DOHH2 (cell line): Measurements from ENCODE around the gene MRPL45.

ENCODE experiments used
- H3F3A ChIP-seq: fragments of 200-600 bp; sonication (generic), shearing (Covaris generic); 2 replicates; pipeline ENCODE4 v1.6.0; 2016; ENCODE audit warnings: antibody characterized with exemption, mild to moderate bottlenecking; ENCODE audit not compliant: control insufficient read depth, insufficient read depth
- H3K27ac ChIP-seq: fragments of 200-600 bp; sonication (generic); 2 replicates; pipeline ENCODE4 v1.5.1; 2014; ENCODE audit warnings: low read depth, mild to moderate bottlenecking, low read length, moderate library complexity
- H3K27me3 ChIP-seq: fragments of 200-600 bp; sonication (generic); 2 replicates; pipeline ENCODE4 v1.6.1; 2014; ENCODE audit warnings: mild to moderate bottlenecking, low read length, mixed read lengths; ENCODE audit not compliant: control insufficient read depth
- H3K36me3 ChIP-seq: fragments of 200-600 bp; sonication (generic); 2 replicates; pipeline ENCODE4 v1.6.1; 2014; ENCODE audit warnings: mild to moderate bottlenecking, low read length, moderate library complexity, mixed read lengths; ENCODE audit not compliant: control insufficient read depth
- H3K4me1 ChIP-seq: fragments of 200-600 bp; sonication (generic); 2 replicates; pipeline ENCODE4 v1.6.1; 2014; ENCODE audit warnings: mild to moderate bottlenecking, low read length, mixed read lengths; ENCODE audit not compliant: control insufficient read depth
- H3K4me2 ChIP-seq: fragments of 200-600 bp; sonication (generic); 2 replicates; pipeline ENCODE4 v1.6.0; 2014; ENCODE audit warnings: mild to moderate bottlenecking, low read length, moderate library complexity
- H3K4me3 ChIP-seq: fragments of 200-600 bp; sonication (generic); 2 replicates; pipeline ENCODE4 v1.5.1; 2014; ENCODE audit warnings: mild to moderate bottlenecking, low read length, mixed read lengths
- H3K79me2 ChIP-seq: fragments of 200-600 bp; sonication (generic); 2 replicates; pipeline ENCODE4 v1.6.1; 2014; ENCODE audit warnings: mild to moderate bottlenecking, low read length, mixed read lengths; ENCODE audit not compliant: control insufficient read depth
- H3K9me2 ChIP-seq: fragments of 200-600 bp; sonication (generic); replicated peaks from 2 replicates; pipeline ENCODE4 v1.6.1; 2014; ENCODE audit warnings: mild to moderate bottlenecking, low read length, mixed read lengths; ENCODE audit not compliant: control insufficient read depth
- H3K9me3 ChIP-seq: fragments of 200-600 bp; sonication (generic); 2 replicates; pipeline ENCODE4 v1.6.1; 2014; ENCODE audit warnings: antibody characterized with exemption, low read length, mixed read lengths; ENCODE audit not compliant: control insufficient read depth, insufficient read depth
- H4K20me1 ChIP-seq: fragments of 200-600 bp; sonication (generic); 2 replicates; pipeline ENCODE4 v1.6.0; 2014; ENCODE audit warnings: low read depth, mild to moderate bottlenecking, antibody characterized with exemption, low read length, moderate library complexity; ENCODE audit not compliant: control insufficient read depth, insufficient read depth
- CTCF ChIP-seq: fragments of 200-600 bp; sonication (generic); IDR thresholded peaks from one replicate; pipeline ENCODE4 v1.5.1; 2014; ENCODE audit warnings: antibody characterized with exemption, mild to moderate bottlenecking, low read depth, low read length; ENCODE audit not compliant: poor library complexity, severe bottlenecking
- EZH2phosphoT487 ChIP-seq: fragments of 200-600 bp; sonication (generic); IDR thresholded peaks from 2 replicates; pipeline ENCODE4 v1.6.1; 2017; ENCODE audit warnings: borderline replicate concordance, mild to moderate bottlenecking, antibody characterized with exemption, low read length, moderate library complexity, mixed read lengths

MRPL45 gene

GRCh38 chr17:38315497-38315896, 18.5 kb downstream of the MRPL45 start:
- H3K9me2 ChIP-seq, result no peaks in the 10 kb centered on the region
- H3K27me3 ChIP-seq, result no peaks in the 10 kb centered on the region
- H3K27ac ChIP-seq, result no peak overlapping the region
- TF ChIP-seq EZH2phosphoT487 (no peak), CTCF (no peak)
- H3K79me2 ChIP-seq, result no peaks in the 10 kb centered on the region
- no peak overlapping the region for H3K4me2 ChIP-seq
- no peaks in the 10 kb centered on the region for H3K9me3 ChIP-seq
- H3F3A ChIP-seq, result no peaks in the 10 kb centered on the region
- H3K4me3 ChIP-seq, result no peak overlapping the region
- peaks cover 16% of the 10 kb centered on the region for H3K36me3 ChIP-seq
- no peaks in the 10 kb centered on the region for H4K20me1 ChIP-seq
- no peaks in the 10 kb centered on the region for H3K4me1 ChIP-seq

- H3F3A ChIP-seq, result no peaks in the 10 kb centered on the region
- H3K9me3 ChIP-seq, result no peaks in the 10 kb centered on the region
- no peaks in the 10 kb centered on the region for H3K4me1 ChIP-seq
- H3K27me3 ChIP-seq, result no peaks in the 10 kb centered on the region
- no peak overlapping the region for H3K4me3 ChIP-seq
- no peaks in the 10 kb centered on the region for H4K20me1 ChIP-seq
- H3K79me2 ChIP-seq, result no peaks in the 10 kb centered on the region
- H3K27ac ChIP-seq, result no peak overlapping the region
- no peak for TF ChIP-seq CTCF
- TF ChIP-seq EZH2phosphoT487, result no peak
- H3K36me3 ChIP-seq, result peaks cover 20% of the 10 kb centered on the region
- no peak overlapping the region for H3K4me2 ChIP-seq
- no peaks in the 10 kb centered on the region for H3K9me2 ChIP-seq
Observed at GRCh38 chr17:38317081-38317480, 20.1 kb downstream of the MRPL45 start.

- Histone ChIP-seq H3K4me2 (no peak overlapping the region), H3F3A (peaks cover under 1% of the 10 kb centered on the region; the same call in 1 of the 2 replicates), H3K27me3 (no peaks in the 10 kb centered on the region), H3K9me3 (no peaks in the 10 kb centered on the region), H4K20me1 (no peaks in the 10 kb centered on the region), H3K9me2 (no peaks in the 10 kb centered on the region), H3K79me2 (no peaks in the 10 kb centered on the region), H3K27ac (no peak overlapping the region), H3K4me1 (peaks cover 9% of the 10 kb centered on the region), H3K4me3 (no peak overlapping the region), H3K36me3 (peaks cover 32% of the 10 kb centered on the region)
- TF ChIP-seq CTCF, result no peak
- TF ChIP-seq EZH2phosphoT487, result no peak
Observed at GRCh38 chr17:38320482-38320881, 23.5 kb downstream of the MRPL45 start.
